H9 (cell line): Measurements from ENCODE around the gene STRA6. TPM values are rescaled to one million over a fixed set of nuclear protein-coding genes. Genes with fewer than 3 reads are reported as not detected.

Experiments used
- DNase-seq: peaks from one replicate; pipeline ENCODE4 v3.0.0-alpha.2; 2017
- H2AFZ ChIP-seq: one replicate; pipeline ENCODE4 v1.6.1; 2013; ENCODE audit warnings: mild to moderate bottlenecking, low read length, control low read depth, moderate library complexity
- H2AK5ac ChIP-seq: 2 replicates; pipeline ENCODE4 v1.6.1; 2013; ENCODE audit warnings: low read length, control low read depth, mixed read lengths; ENCODE audit not compliant: insufficient read length
- H2BK120ac ChIP-seq: one replicate; pipeline ENCODE4 v1.6.1; 2013; ENCODE audit warnings: low read depth, mild to moderate bottlenecking, low read length, control low read depth, inconsistent platforms; ENCODE audit not compliant: poor library complexity, severe bottlenecking
- H2BK12ac ChIP-seq: 2 replicates; pipeline ENCODE4 v1.6.1; 2013; ENCODE audit warnings: low read length, control low read depth, mixed read lengths, low read depth; ENCODE audit not compliant: insufficient read length
- H2BK15ac ChIP-seq: 2 replicates; pipeline ENCODE4 v1.6.1; 2013; ENCODE audit warnings: low read depth, low read length, control low read depth
- H2BK20ac ChIP-seq: one replicate; pipeline ENCODE4 v1.6.1; 2013; ENCODE audit warnings: low read depth, mild to moderate bottlenecking, low read length, control low read depth, inconsistent platforms; ENCODE audit not compliant: poor library complexity, severe bottlenecking
- H2BK5ac ChIP-seq: 2 replicates; pipeline ENCODE4 v1.6.1; 2013; ENCODE audit warnings: low read length, control low read depth, mixed read lengths; ENCODE audit not compliant: insufficient read length
- H3K14ac ChIP-seq: 2 replicates; pipeline ENCODE4 v1.6.1; 2013; ENCODE audit warnings: low read length, control low read depth; ENCODE audit not compliant: insufficient read depth
- H3K18ac ChIP-seq: 2 replicates; pipeline ENCODE4 v1.6.1; 2013; ENCODE audit warnings: low read depth, mild to moderate bottlenecking, mixed read lengths, low read length, control low read depth; ENCODE audit not compliant: insufficient read length
- H3K23ac ChIP-seq: 2 replicates; pipeline ENCODE4 v1.6.1; 2013; ENCODE audit warnings: low read length, control low read depth, mixed read lengths, low read depth; ENCODE audit not compliant: insufficient read length
- H3K23me2 ChIP-seq: 2 replicates; pipeline ENCODE4 v1.6.1; 2013; ENCODE audit warnings: low read depth, mild to moderate bottlenecking, mixed read lengths, low read length, control low read depth; ENCODE audit not compliant: insufficient read length, poor library complexity, severe bottlenecking
- H3K27ac ChIP-seq: 2 replicates; pipeline ENCODE4 v1.5.1; 2013; ENCODE audit warnings: low read length, control low read depth, mixed read lengths, low read depth; ENCODE audit not compliant: insufficient read length
- H3K27me3 ChIP-seq: 2 replicates; pipeline ENCODE4 v1.6.1; 2013; ENCODE audit warnings: low read length, control low read depth, inconsistent platforms; ENCODE audit not compliant: insufficient read depth
- H3K4ac ChIP-seq: 2 replicates; pipeline ENCODE4 v1.6.1; 2013; ENCODE audit warnings: low read depth, mild to moderate bottlenecking, control low read depth, inconsistent platforms, low read length, moderate library complexity
- H3K4me1 ChIP-seq: 2 replicates; pipeline ENCODE4 v1.6.1; 2013; ENCODE audit warnings: low read length, control low read depth, inconsistent platforms; ENCODE audit not compliant: insufficient read depth
- H3K4me2 ChIP-seq: 2 replicates; pipeline ENCODE4 v1.6.1; 2013; ENCODE audit warnings: low read length, control low read depth, mixed read lengths; ENCODE audit not compliant: insufficient read length, insufficient read depth
- H3K56ac ChIP-seq: 2 replicates; pipeline ENCODE4 v1.6.1; 2013; ENCODE audit warnings: low read depth, mild to moderate bottlenecking, mixed read lengths, low read length, control low read depth; ENCODE audit not compliant: insufficient read length
- H3K79me1 ChIP-seq: 2 replicates; pipeline ENCODE4 v1.6.1; 2013; ENCODE audit warnings: low read depth, mild to moderate bottlenecking, moderate library complexity, low read length, control low read depth, inconsistent platforms; ENCODE audit not compliant: insufficient read depth, poor library complexity, severe bottlenecking
- H3K79me2 ChIP-seq: 2 replicates; pipeline ENCODE4 v1.6.1; 2013; ENCODE audit warnings: low read length, control low read depth, inconsistent platforms; ENCODE audit not compliant: insufficient read depth
- H3K9ac ChIP-seq: 2 replicates; pipeline ENCODE4 v1.6.1; 2013; ENCODE audit warnings: low read length, control low read depth, mixed read lengths; ENCODE audit not compliant: insufficient read length; ENCODE audit errors: extremely low read depth
- H3K9me3 ChIP-seq: one replicate; pipeline ENCODE4 v1.6.1; 2013; ENCODE audit warnings: low read depth, low read length, inconsistent platforms; ENCODE audit not compliant: control insufficient read depth
- H3T11ph ChIP-seq: one replicate; pipeline ENCODE4 v1.6.1; 2013; ENCODE audit warnings: mild to moderate bottlenecking, low read length, control low read depth, inconsistent platforms
- H4K20me1 ChIP-seq: one replicate; pipeline ENCODE4 v1.6.1; 2013; ENCODE audit not compliant: control insufficient read depth, insufficient read length, insufficient read depth
- H4K5ac ChIP-seq: 2 replicates; pipeline ENCODE4 v1.6.1; 2013; ENCODE audit warnings: low read depth, mild to moderate bottlenecking, mixed read lengths, low read length, control low read depth; ENCODE audit not compliant: insufficient read length
- H4K8ac ChIP-seq: replicated peaks from 2 replicates; pipeline ENCODE4 v1.6.1; 2013; ENCODE audit warnings: low read length, control low read depth, mixed read lengths, low read depth; ENCODE audit not compliant: insufficient read length
- H4K91ac ChIP-seq: 2 replicates; pipeline ENCODE4 v1.6.1; 2013; ENCODE audit warnings: low read depth, mild to moderate bottlenecking, moderate library complexity, mixed read lengths, low read length, control low read depth; ENCODE audit not compliant: insufficient read length
- H3K27ac Mint-ChIP-seq, 3 experiments: 2 replicates in 2 of 3; 3 replicates in 1 of 3; pipeline ENCODE4 v1.8.0; 2020 to 2021; ENCODE audit warnings: mixed read lengths in 3 of 3, mild to moderate bottlenecking in 1 of 3, moderate library complexity in 1 of 3
- H3K27me3 Mint-ChIP-seq: 2 replicates; pipeline ENCODE4 v1.8.0; 2021; ENCODE audit warnings: low read depth, mild to moderate bottlenecking, moderate library complexity, mixed read lengths
- H3K36me3 Mint-ChIP-seq, 3 experiments: 2 replicates in 2 of 3; 3 replicates in 1 of 3; pipeline ENCODE4 v1.8.0; 2020 to 2021; ENCODE audit warnings: low read depth in 3 of 3, mixed read lengths in 3 of 3; ENCODE audit not compliant: insufficient read depth in 1 of 3
- H3K4me1 Mint-ChIP-seq, 2 experiments: 2 replicates each; pipeline ENCODE4 v1.8.0; 2020; ENCODE audit warnings: mixed read lengths in 2 of 2
- H3K4me3 Mint-ChIP-seq, 2 experiments: 2 replicates in 1 of 2; 3 replicates in 1 of 2; pipeline ENCODE4 v1.8.0; 2020 to 2021; ENCODE audit warnings: mild to moderate bottlenecking in 2 of 2, mixed read lengths in 2 of 2, moderate library complexity in 1 of 2
- H3K9me3 Mint-ChIP-seq, 2 experiments: 2 replicates in 1 of 2; 3 replicates in 1 of 2; pipeline ENCODE4 v1.8.0; 2020; ENCODE audit warnings: mild to moderate bottlenecking in 2 of 2, mixed read lengths in 2 of 2, moderate library complexity in 1 of 2
- CTCF ChIP-seq: fragments of 200-600 bp; sonication (generic); conservative IDR thresholded peaks from 3 replicates; pipeline ENCODE4 v1.8.0; 2021; ENCODE audit warnings: antibody characterized with exemption, mild to moderate bottlenecking
- WGBS: extraction: QIAGEN DNeasy Blood & Tissue Kit; methylation state at CpG from one replicate; pipeline ENCODE4 v1.1.7; 2013; ENCODE audit warnings: missing lambda C conversion rate, low lambda C conversion rate, mixed read lengths; ENCODE audit not compliant: insufficient read length; ENCODE audit errors: extremely low coverage; 5-methylcytosine and 5-hydroxymethylcytosine counted together
- total RNA-seq: library from RNA; stranded (reverse); gene quantifications from 2 replicates; pipeline ENCODE4 v1.2.1, GENCODE V29; 2021

The STRA6 gene
- total RNA-seq, 1 experiment from 2014 or later, result 12.8 TPM

- peaks cover 16 to 43% of the 10 kb centered on the region in 2 experiments for H3K4me1 Mint-ChIP-seq
Measured at GRCh38 chr15:74170875-74171578, 31.6 kb downstream of the STRA6 start.

More at GRCh38 chr15:74170875-74171578, 31.6 kb downstream of the STRA6 start:
- no peak overlapping the region for H2BK120ac ChIP-seq
- H3K23me2 ChIP-seq, result no peaks in the 10 kb centered on the region
- no peak overlapping the region for H2BK12ac ChIP-seq
- no peak overlapping the region for H2AK5ac ChIP-seq
- H4K8ac ChIP-seq, result no peak overlapping the region
- no peak overlapping the region for H3K23ac ChIP-seq
- no peaks in the 10 kb centered on the region for H3K79me1 ChIP-seq
- H2BK5ac ChIP-seq, result no peak overlapping the region
- H3K4me1 ChIP-seq, result peaks cover 3% of the 10 kb centered on the region; the same call in 1 of the 2 replicates
- peaks cover 27% of the 10 kb centered on the region for H3K27me3 Mint-ChIP-seq
- H3K9ac ChIP-seq, result no peak overlapping the region
- H3K14ac ChIP-seq, result no peak overlapping the region
- H3T11ph ChIP-seq, result no peak overlapping the region
- WGBS, result no CpG with 5 or more reads among the region's 7 CpGs
- no peaks in the 10 kb centered on the region; a peak in 1 of 5 replicates for H3K9me3 Mint-ChIP-seq
- TF ChIP-seq CTCF, result no peak
- H3K27me3 ChIP-seq, result no peaks in the 10 kb centered on the region
- H2BK20ac ChIP-seq, result no peak overlapping the region
- peak overlapping the region in 1 of 3 experiments; percentile 68; a peak in 1 of 7 replicates for H3K27ac Mint-ChIP-seq
- no peaks in the 10 kb centered on the region for H4K20me1 ChIP-seq
- H4K91ac ChIP-seq, result no peak overlapping the region
- no peak overlapping the region for H3K4me3 Mint-ChIP-seq
- no peak overlapping the region for H2BK15ac ChIP-seq
- no peak overlapping the region for H2AFZ ChIP-seq
- no peaks in the 10 kb centered on the region for H3K79me2 ChIP-seq
- H4K5ac ChIP-seq, result no peak overlapping the region
- H3K9me3 ChIP-seq, result no peaks in the 10 kb centered on the region
- H3K4ac ChIP-seq, result no peak overlapping the region
- H3K36me3 Mint-ChIP-seq, result no peaks in the 10 kb centered on the region
- H3K56ac ChIP-seq, result no peak overlapping the region
- no peak overlapping the region for H3K18ac ChIP-seq
- DNase-seq, result peak; percentile 18
- no peak overlapping the region for H3K4me2 ChIP-seq
- no peak overlapping the region for H3K27ac ChIP-seq
